Mesendoderm (in vitro differentiated cells): Measurements from ENCODE around the gene MYCN.

Source experiments
- DNase-seq: peaks from one replicate; pipeline ENCODE4 v3.0.0; 2013
- H2AK5ac ChIP-seq: 2 replicates; pipeline ENCODE4 v1.6.1; 2013; ENCODE audit warnings: low read length, inconsistent platforms
- H2BK120ac ChIP-seq: 2 replicates; pipeline ENCODE4 v1.6.1; 2013; ENCODE audit warnings: low read depth, mild to moderate bottlenecking, low read length, moderate library complexity, mixed read lengths
- H2BK15ac ChIP-seq: replicated peaks from 2 replicates; pipeline ENCODE4 v1.6.1; 2013; ENCODE audit warnings: low read depth, mild to moderate bottlenecking, moderate library complexity
- H2BK5ac ChIP-seq: 2 replicates; pipeline ENCODE4 v1.6.1; 2013; ENCODE audit warnings: low read length, inconsistent platforms
- H3K18ac ChIP-seq: 2 replicates; pipeline ENCODE4 v1.6.1; 2013; ENCODE audit warnings: mild to moderate bottlenecking, low read length, mixed read lengths
- H3K23ac ChIP-seq: one replicate; pipeline ENCODE4 v1.6.1; 2013; ENCODE audit warnings: low read length
- H3K27ac ChIP-seq: 2 replicates; pipeline ENCODE4 v1.5.1; 2013; ENCODE audit warnings: low read depth, mild to moderate bottlenecking, inconsistent platforms, low read length, moderate library complexity
- H3K27me3 ChIP-seq: 2 replicates; pipeline ENCODE4 v1.6.1; 2013; ENCODE audit warnings: low read length, control low read depth, mild to moderate bottlenecking, inconsistent platforms; ENCODE audit not compliant: insufficient read depth, poor library complexity
- H3K36me3 ChIP-seq: 2 replicates; pipeline ENCODE4 v1.6.1; 2013; ENCODE audit warnings: low read length, inconsistent platforms; ENCODE audit not compliant: control insufficient read depth, insufficient read depth
- H3K4ac ChIP-seq: one replicate; pipeline ENCODE4 v1.6.1; 2013; ENCODE audit warnings: low read depth, mild to moderate bottlenecking, low read length, moderate library complexity
- H3K4me1 ChIP-seq: 2 replicates; pipeline ENCODE4 v1.6.1; 2013; ENCODE audit warnings: low read depth, low read length, inconsistent platforms; ENCODE audit not compliant: control insufficient read depth
- H3K4me2 ChIP-seq: 2 replicates; pipeline ENCODE4 v1.6.1; 2013; ENCODE audit warnings: low read length
- H3K4me3 ChIP-seq: 2 replicates; pipeline ENCODE4 v1.5.1; 2013; ENCODE audit warnings: mild to moderate bottlenecking, low read length
- H3K56ac ChIP-seq: one replicate; pipeline ENCODE4 v1.6.1; 2013; ENCODE audit warnings: low read length
- H3K79me1 ChIP-seq: 2 replicates; pipeline ENCODE4 v1.6.1; 2013; ENCODE audit warnings: low read length, inconsistent platforms
- H3K79me2 ChIP-seq: 2 replicates; pipeline ENCODE4 v1.6.1; 2013; ENCODE audit warnings: mild to moderate bottlenecking, low read length; ENCODE audit not compliant: control insufficient read depth, insufficient read depth
- H3K9ac ChIP-seq: 2 replicates; pipeline ENCODE4 v1.6.1; 2013; ENCODE audit warnings: low read length, inconsistent platforms
- H4K5ac ChIP-seq: one replicate; pipeline ENCODE4 v1.6.1; 2013; ENCODE audit warnings: low read length
- H4K8ac ChIP-seq: one replicate; pipeline ENCODE4 v1.6.1; 2013; ENCODE audit warnings: low read depth, mild to moderate bottlenecking, control low read depth, low read length, moderate library complexity
- WGBS: extraction: QIAGEN DNeasy Blood & Tissue Kit; methylation state at CpG from one replicate; pipeline ENCODE4 v1.1.7; 2013; ENCODE audit warnings: low lambda C conversion rate, missing lambda C conversion rate; ENCODE audit not compliant: insufficient coverage; ENCODE audit errors: extremely low coverage; 5-methylcytosine and 5-hydroxymethylcytosine counted together

The MYCN gene

DNA sequence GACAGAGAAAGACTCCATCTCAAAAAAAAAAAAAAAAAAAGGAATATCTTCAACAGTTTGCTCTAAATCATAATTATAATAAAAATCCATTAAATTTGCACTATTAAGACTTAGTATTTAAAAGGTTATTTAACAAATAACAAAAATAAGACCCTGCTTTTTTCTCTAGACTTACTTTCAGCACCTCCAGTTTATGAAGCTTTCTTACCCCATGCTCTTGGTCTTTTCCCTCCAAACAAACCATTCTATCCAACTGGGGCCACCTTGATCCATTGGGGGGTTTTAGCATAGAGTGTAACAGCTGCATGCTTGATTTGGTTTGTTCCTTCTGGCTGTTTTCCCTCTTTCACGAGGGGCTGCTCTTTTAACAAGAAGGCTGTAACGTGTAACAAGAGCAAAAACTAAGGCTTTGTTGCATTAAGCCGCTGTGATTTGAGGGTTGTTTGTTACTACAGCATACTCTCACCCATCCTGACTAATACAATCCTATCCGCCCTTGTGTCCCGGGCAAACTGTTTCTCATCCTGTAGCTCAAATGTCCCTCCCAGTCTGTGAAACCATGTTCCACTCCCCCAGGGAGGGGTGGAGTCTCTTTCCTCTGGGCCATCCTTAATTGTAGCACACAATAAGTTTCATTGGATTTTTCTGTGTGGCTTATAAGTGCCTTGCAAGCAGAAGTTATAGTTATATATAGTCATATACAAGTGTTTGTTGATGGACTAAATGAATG is 9.6 kb upstream of the MYCN start:
- Histone ChIP-seq H3K27me3 (no peaks in the 10 kb centered on the region), H3K27ac (no peak overlapping the region), H2BK15ac (no peak overlapping the region), H3K36me3 (no peaks in the 10 kb centered on the region), H3K9ac (no peak overlapping the region), H3K18ac (no peak overlapping the region), H3K4me1 (no peaks in the 10 kb centered on the region), H4K5ac (no peak overlapping the region), H3K56ac (no peak overlapping the region), H3K79me2 (no peaks in the 10 kb centered on the region), H3K4ac (no peak overlapping the region), H3K23ac (no peak overlapping the region), H4K8ac (no peak overlapping the region), H3K4me3 (no peak overlapping the region), H2AK5ac (no peak overlapping the region), H3K79me1 (no peaks in the 10 kb centered on the region), H3K4me2 (no peak overlapping the region), H2BK120ac (no peak overlapping the region), H2BK5ac (no peak overlapping the region)
- WGBS: no CpG with 5 or more reads among the region's 5 CpGs
- DNase-seq: no peak

DNA sequence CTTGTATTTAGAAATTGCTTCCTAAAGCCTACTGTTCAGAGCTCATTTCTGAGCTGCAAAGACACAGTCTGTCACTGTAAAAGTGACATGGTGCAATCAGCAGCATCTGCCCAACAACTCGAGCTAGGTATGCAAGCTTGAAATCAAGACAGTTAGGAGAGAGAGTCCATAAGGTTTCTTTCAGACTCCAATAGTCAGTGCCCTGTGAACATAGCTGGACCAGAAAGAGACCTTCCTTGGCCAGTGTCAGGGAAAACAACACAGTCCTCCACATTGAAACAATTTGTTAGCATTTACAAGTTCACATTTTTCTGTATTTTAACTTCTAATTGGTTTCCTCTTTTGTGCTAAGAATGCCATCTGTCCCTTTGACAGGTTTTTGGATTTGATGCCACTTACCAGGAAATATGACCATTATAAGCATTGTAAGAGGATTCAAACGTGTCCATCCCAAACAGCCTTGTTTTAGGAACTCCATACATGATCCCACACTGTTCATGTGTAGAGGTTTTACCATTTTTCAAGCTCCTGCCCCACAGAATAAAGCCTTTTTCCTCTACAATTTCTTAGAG is 8.9 kb upstream of the MYCN start:
- Histone ChIP-seq H2BK120ac (no peak overlapping the region), H3K18ac (no peak overlapping the region), H3K27ac (no peak overlapping the region), H3K4me2 (no peak overlapping the region), H4K8ac (no peak overlapping the region), H3K36me3 (no peaks in the 10 kb centered on the region), H3K4ac (no peak overlapping the region), H3K4me3 (no peak overlapping the region), H3K9ac (no peak overlapping the region), H2AK5ac (no peak overlapping the region), H3K79me2 (no peaks in the 10 kb centered on the region), H3K4me1 (no peaks in the 10 kb centered on the region), H3K79me1 (no peaks in the 10 kb centered on the region), H2BK5ac (no peak overlapping the region), H3K27me3 (no peaks in the 10 kb centered on the region), H4K5ac (no peak overlapping the region), H3K23ac (no peak overlapping the region), H3K56ac (no peak overlapping the region), H2BK15ac (no peak overlapping the region)
- DNase-seq: no peak
- WGBS: no CpG with 5 or more reads among the region's 2 CpGs

DNA sequence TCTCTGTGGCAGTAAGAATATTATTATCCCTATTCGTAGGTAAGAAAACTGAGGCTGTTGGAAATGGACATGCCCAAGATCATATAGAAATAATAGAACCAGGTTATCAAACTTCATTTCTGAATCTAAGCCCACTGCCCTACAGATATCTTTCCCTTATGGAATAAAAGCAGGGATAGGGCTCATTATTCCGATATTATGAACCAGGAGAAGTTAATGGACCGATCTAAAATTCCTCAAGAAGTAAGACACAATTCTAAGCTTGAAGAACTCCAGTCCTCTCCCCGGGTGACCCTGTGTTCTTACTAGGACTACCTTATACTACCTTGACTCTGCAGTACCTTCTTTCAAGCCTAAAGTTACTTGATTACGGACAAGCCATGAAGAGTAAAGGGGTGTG is 8.4 kb upstream of the MYCN start:
- Histone ChIP-seq H3K18ac (no peak overlapping the region), H3K9ac (no peak overlapping the region), H3K36me3 (no peaks in the 10 kb centered on the region), H2BK15ac (no peak overlapping the region), H3K4me1 (no peaks in the 10 kb centered on the region), H3K4me2 (no peak overlapping the region), H3K4ac (no peak overlapping the region), H2BK120ac (no peak overlapping the region), H3K23ac (no peak overlapping the region), H2AK5ac (no peak overlapping the region), H2BK5ac (no peak overlapping the region), H3K79me1 (no peaks in the 10 kb centered on the region), H3K4me3 (no peak overlapping the region), H3K27me3 (no peaks in the 10 kb centered on the region), H3K79me2 (no peaks in the 10 kb centered on the region), H3K27ac (no peak overlapping the region), H4K8ac (no peak overlapping the region), H4K5ac (no peak overlapping the region), H3K56ac (no peak overlapping the region)
- DNase-seq: no peak
- WGBS: no CpG with 5 or more reads among the region's 5 CpGs

DNA sequence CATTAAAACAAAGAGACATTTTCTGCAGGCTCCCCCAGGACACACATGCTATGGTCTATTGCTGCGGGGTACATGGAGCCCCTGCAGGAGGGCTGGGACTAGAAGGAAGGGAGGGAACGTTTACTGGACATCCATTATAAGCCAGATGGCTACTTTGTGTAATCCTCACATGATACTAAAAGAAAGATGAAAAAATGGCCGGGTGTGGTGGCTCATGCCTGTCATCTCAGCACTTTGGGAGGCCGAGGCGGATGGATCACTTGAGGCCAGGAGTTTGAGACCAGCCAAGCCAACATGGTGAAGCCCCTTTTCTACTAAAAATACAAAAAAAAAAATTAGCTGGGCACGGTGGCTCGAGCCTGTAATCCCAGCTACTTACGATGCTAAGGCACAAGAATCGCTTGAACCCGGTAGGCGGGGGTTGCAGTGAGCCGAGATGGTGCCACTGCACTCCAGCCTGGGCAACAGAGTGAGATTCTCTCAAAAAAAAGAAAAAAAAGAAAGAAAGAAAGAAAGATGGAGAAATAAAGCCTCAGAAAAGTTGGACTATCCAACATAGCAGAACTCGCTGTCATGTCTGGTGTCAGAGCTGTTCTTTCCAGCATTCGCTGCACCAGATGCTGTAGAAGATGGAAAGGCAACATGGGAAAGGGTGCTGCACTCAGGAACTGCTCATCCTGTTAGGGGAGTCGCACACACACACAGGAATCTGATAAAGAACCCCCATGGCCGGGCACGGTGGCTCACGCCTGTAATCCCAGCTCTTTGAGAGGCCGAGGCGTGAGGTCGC is 7.8 kb upstream of the MYCN start:
- Histone ChIP-seq H3K9ac (no peak overlapping the region), H2BK15ac (no peak overlapping the region), H4K5ac (no peak overlapping the region), H2AK5ac (no peak overlapping the region), H3K4me3 (no peak overlapping the region), H3K27me3 (no peaks in the 10 kb centered on the region), H3K36me3 (no peaks in the 10 kb centered on the region), H3K27ac (no peak overlapping the region), H3K79me2 (no peaks in the 10 kb centered on the region), H2BK5ac (no peak overlapping the region), H3K23ac (no peak overlapping the region), H3K4me1 (no peaks in the 10 kb centered on the region), H3K4me2 (no peak overlapping the region), H3K79me1 (no peaks in the 10 kb centered on the region), H3K56ac (no peak overlapping the region), H2BK120ac (no peak overlapping the region), H3K4ac (no peak overlapping the region), H4K8ac (no peak overlapping the region), H3K18ac (no peak overlapping the region)
- no peak for DNase-seq
- no CpG with 5 or more reads among the region's 21 CpGs for WGBS

DNA sequence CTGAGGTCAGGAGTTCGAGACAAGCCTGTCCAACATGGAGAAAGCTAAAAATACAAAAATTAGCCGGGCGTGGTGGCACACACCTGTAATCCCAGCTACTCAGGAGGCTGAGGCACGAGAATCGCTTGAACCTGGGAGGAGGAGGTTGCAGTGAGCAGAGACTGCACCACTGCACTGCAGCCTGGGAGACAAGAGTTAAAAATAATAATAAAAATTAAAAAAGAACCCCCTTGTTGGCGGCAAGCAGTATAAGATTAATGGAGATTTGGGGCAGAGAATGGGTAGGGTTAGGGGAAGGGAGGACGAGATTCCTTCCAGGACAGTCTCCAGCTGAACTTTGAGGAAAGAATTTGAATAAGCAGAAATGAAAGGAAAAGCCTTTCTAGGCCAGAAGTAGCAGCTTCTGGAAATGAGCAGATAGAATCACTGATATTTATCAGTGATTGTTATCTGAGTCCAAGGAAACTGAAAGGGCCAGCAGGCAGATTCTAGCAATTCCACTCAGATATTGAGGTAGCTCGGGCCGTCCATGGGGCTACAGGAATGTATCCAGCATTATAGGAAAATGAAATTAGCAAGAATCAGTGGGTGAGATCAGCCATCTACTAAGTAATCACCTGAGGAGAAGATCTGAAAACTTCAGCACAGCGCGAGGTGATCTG is 7.0 kb upstream of the MYCN start:
- DNase-seq: no peak
- H2AK5ac ChIP-seq: no peak overlapping the region
- WGBS: no CpG with 5 or more reads among the region's 11 CpGs

More for the DNA sequence above, 7.0 kb upstream of the MYCN start:
- H3K9ac ChIP-seq: no peak overlapping the region
- no peak overlapping the region for H3K27ac ChIP-seq
- no peak overlapping the region for H4K8ac ChIP-seq
- no peak overlapping the region for H3K4me3 ChIP-seq
- H3K4me2 ChIP-seq: no peak overlapping the region
- no peak overlapping the region for H2BK5ac ChIP-seq
- no peaks in the 10 kb centered on the region for H3K36me3 ChIP-seq
- no peak overlapping the region for H3K56ac ChIP-seq
- H4K5ac ChIP-seq: no peak overlapping the region
- H3K79me2 ChIP-seq: no peaks in the 10 kb centered on the region
- H2BK15ac ChIP-seq: no peak overlapping the region
- H3K18ac ChIP-seq: no peak overlapping the region
- H3K4me1 ChIP-seq: no peaks in the 10 kb centered on the region
- no peak overlapping the region for H3K4ac ChIP-seq
- H3K23ac ChIP-seq: no peak overlapping the region
- H2BK120ac ChIP-seq: no peak overlapping the region
- H3K79me1 ChIP-seq: no peaks in the 10 kb centered on the region
- H3K27me3 ChIP-seq: no peaks in the 10 kb centered on the region
